Measurements from ENCODE around the gene C2orf42.
"Not testable (repeated sequence)": the region's sequence is repeated elsewhere in the genome, so short reads cannot be mapped to it uniquely, and the experiment has no call there.

The C2orf42 gene

GRCh38 chr2:70115646-70116442 is 75.0 kb downstream of the C2orf42 start:
- peaks cover 36 to 60% of the 10 kb centered on the region in 2 donors for H3K4me1 Mint-ChIP-seq
- H3K27me3 Mint-ChIP-seq: no peaks in the 10 kb centered on the region
- DNase-seq: no peak
- H3K4me3 Mint-ChIP-seq: peak overlapping the region; percentile 23 to 60
- H3K36me3 Mint-ChIP-seq: peaks cover 4 to 10% of the 10 kb centered on the region in 2 donors
- H3K9me3 Mint-ChIP-seq: peaks cover 0 to 10% of the 10 kb centered on the region in 2 donors
- peak; percentile 60 to 79 for ATAC-seq (replicated peaks)
- peak overlapping the region; percentile 87 for H3K27ac Mint-ChIP-seq

- peaks cover 30 to 54% of the 10 kb centered on the region in 2 donors for H3K4me1 Mint-ChIP-seq
- DNase-seq (no peak), ATAC-seq (replicated peaks) (no peak)
- H3K9me3 Mint-ChIP-seq: no peaks in the 10 kb centered on the region
- H3K4me3 Mint-ChIP-seq: no peak overlapping the region
- no peak overlapping the region for H3K27ac Mint-ChIP-seq
- no peaks in the 10 kb centered on the region for H3K27me3 Mint-ChIP-seq
- no peaks in the 10 kb centered on the region for H3K36me3 Mint-ChIP-seq
These were observed 77.3 kb downstream of the C2orf42 start for GRCh38 chr2:70113359-70114070.

- H3K4me3 Mint-ChIP-seq: no peak overlapping the region
- DNase-seq (no peak), ATAC-seq (replicated peaks) (no peak)
- peaks cover 38 to 62% of the 10 kb centered on the region in 2 donors for H3K4me1 Mint-ChIP-seq
- H3K36me3 Mint-ChIP-seq: no peaks in the 10 kb centered on the region
- H3K27me3 Mint-ChIP-seq: no peaks in the 10 kb centered on the region
- peak overlapping the region; percentile 14 for H3K27ac Mint-ChIP-seq
- no peaks in the 10 kb centered on the region for H3K9me3 Mint-ChIP-seq
These were observed 78.8 kb downstream of the C2orf42 start for GRCh38 chr2:70111752-70112591.

- H3K4me3 Mint-ChIP-seq: not testable (repeated sequence)
These were observed 80.4 kb downstream of the C2orf42 start for GRCh38 chr2:70110397-70110796.

GRCh38 chr2:70106138-70106537 is 84.7 kb downstream of the C2orf42 start:
- not testable (repeated sequence) for DNase-seq; H3K36me3 Mint-ChIP-seq; H3K27ac Mint-ChIP-seq; H3K9me3 Mint-ChIP-seq; H3K4me3 Mint-ChIP-seq; ATAC-seq (replicated peaks); H3K27me3 Mint-ChIP-seq
- H3K4me1 Mint-ChIP-seq: peaks cover 36 to 63% of the 10 kb centered on the region in 2 donors

More at GRCh38 chr2:70110397-70110796, 80.4 kb downstream of the C2orf42 start:
- not testable (repeated sequence) for H3K36me3 Mint-ChIP-seq; H3K9me3 Mint-ChIP-seq; ATAC-seq (replicated peaks); H3K27me3 Mint-ChIP-seq; H3K27ac Mint-ChIP-seq; DNase-seq
- H3K4me1 Mint-ChIP-seq: peaks cover 28 to 50% of the 10 kb centered on the region in 2 donors

GRCh38 chr2:70104231-70105111 is 86.3 kb downstream of the C2orf42 start:
- peak overlapping the region; percentile 95 for H3K27ac Mint-ChIP-seq
- peak overlapping the region; percentile 70 to 77 for H3K4me3 Mint-ChIP-seq
- DNase-seq (no peak), ATAC-seq (replicated peaks) (no peak)
- H3K4me1 Mint-ChIP-seq: peaks cover 35 to 57% of the 10 kb centered on the region in 2 donors
- peaks cover 4% of the 10 kb centered on the region in 2 donors for H3K36me3 Mint-ChIP-seq
- H3K27me3 Mint-ChIP-seq: no peaks in the 10 kb centered on the region
- H3K9me3 Mint-ChIP-seq: peaks cover 0 to 4% of the 10 kb centered on the region in 2 donors

GRCh38 chr2:70103531-70104061 is 87.2 kb downstream of the C2orf42 start:
- Mint-ChIP-seq H3K27me3 (no peaks in the 10 kb centered on the region), H3K4me3 (peak overlapping the region; percentile 70 to 77), H3K36me3 (peaks cover 4% of the 10 kb centered on the region in 2 donors), H3K9me3 (peaks cover 0 to 4% of the 10 kb centered on the region in 2 donors), H3K4me1 (peaks cover 36 to 59% of the 10 kb centered on the region in 2 donors), H3K27ac (peak overlapping the region; percentile 95)
- DNase-seq (no peak), ATAC-seq (replicated peaks) (peak; percentile 45 to 59)

- peaks cover 27 to 56% of the 10 kb centered on the region in 2 donors for H3K4me1 Mint-ChIP-seq
- not testable (repeated sequence) for DNase-seq; ATAC-seq (replicated peaks); H3K27me3 Mint-ChIP-seq; H3K4me3 Mint-ChIP-seq; H3K36me3 Mint-ChIP-seq; H3K9me3 Mint-ChIP-seq
- peak overlapping the region; percentile 62 for H3K27ac Mint-ChIP-seq
These were observed 88.4 kb downstream of the C2orf42 start for GRCh38 chr2:70102323-70102905.

GRCh38 chr2:70101686-70102085 is 89.1 kb downstream of the C2orf42 start:
- ATAC-seq (replicated peaks); H3K27ac Mint-ChIP-seq; H3K36me3 Mint-ChIP-seq; H3K4me3 Mint-ChIP-seq; H3K27me3 Mint-ChIP-seq; H3K9me3 Mint-ChIP-seq; DNase-seq: not testable (repeated sequence)
- peaks cover 22 to 49% of the 10 kb centered on the region in 2 donors for H3K4me1 Mint-ChIP-seq

GRCh38 chr2:70101174-70101573 is 89.6 kb downstream of the C2orf42 start:
- no peak overlapping the region for H3K27ac Mint-ChIP-seq
- peaks cover 0 to 4% of the 10 kb centered on the region in 2 donors for H3K9me3 Mint-ChIP-seq
- ATAC-seq (replicated peaks) (no peak), DNase-seq (no peak)
- H3K4me1 Mint-ChIP-seq: peaks cover 22 to 51% of the 10 kb centered on the region in 2 donors
- H3K36me3 Mint-ChIP-seq: peaks cover 4% of the 10 kb centered on the region in 2 donors
- H3K4me3 Mint-ChIP-seq: no peak overlapping the region
- H3K27me3 Mint-ChIP-seq: no peaks in the 10 kb centered on the region

Data from stimulated activated naive B cell treated with anti-CD40 and anti-IgM and Interleukin-4, amounts not matched to agents 10 μg/mL and 1 μg/mL and 100 μg/mL, for 72 hours (primary cell).